ENCODE results near the gene ZC3H12A. TPM values are rescaled to one million over a fixed set of nuclear protein-coding genes. Genes with fewer than 3 reads are reported as not detected.
A peak's percentile ranks its signal among the peaks of the same experiment; 100 is the strongest.

The ZC3H12A gene
- total and polyA plus RNA-seq, 2 experiments from 2014 or later: 9.0 to 9.3 TPM

GRCh38 chr1:37477198-37477931 is 3.0 kb downstream of the ZC3H12A start:
- ATAC-seq (peak; percentile 36), DNase-seq (ENCODE audit: low spot score) (peak; percentile 69)
- H3K4me2 ChIP-seq: peak overlapping the region; percentile 94
- H4K20me1 ChIP-seq (replicated peaks; ENCODE audit: insufficient read depth): no peaks in the 10 kb centered on the region; the same call in 1 of the 2 replicates
- peaks cover 45% of the 10 kb centered on the region for H3K4me1 ChIP-seq (ENCODE audit: insufficient read depth)
- H3K27me3 Mint-ChIP-seq (ENCODE audit: insufficient read depth, low read depth, poor library complexity): peaks cover 22% of the 10 kb centered on the region
- H3K9me3 Mint-ChIP-seq: no peaks in the 10 kb centered on the region
- peak overlapping the region; percentile 42 for H3K4me3 ChIP-seq
- TF ChIP-seq NANOG (IDR thresholded peaks at IDR 0.05; ENCODE audit: borderline replicate concordance) (no peak), ZNF462 (CRISPR knock-in tag; IDR thresholded peaks at IDR 0.05) (no peak), EZH2 (IDR thresholded peaks at IDR 0.05; ENCODE audit: low read depth, unreplicated experiment) (no peak), POLR2AphosphoS5 (IDR thresholded peaks at IDR 0.05; ENCODE audit: low read depth) (no peak), CREB1 (CRISPR knock-in tag; IDR thresholded peaks at IDR 0.05; ENCODE audit: low read depth) (no peak), JUNB (IDR thresholded peaks at IDR 0.05; ENCODE audit: unreplicated experiment) (no peak), ETS1 (IDR thresholded peaks at IDR 0.05) (no peak), CTCF (conservative IDR thresholded peaks at IDR 0.05; ENCODE audit: low read depth in 2 of 2) (no peak), REST (IDR thresholded peaks at IDR 0.05; ENCODE audit: unreplicated experiment) (no peak), ZNF331 (CRISPR knock-in tag; IDR thresholded peaks at IDR 0.05; ENCODE audit: low read depth) (no peak), EZH2phosphoT487 (IDR thresholded peaks at IDR 0.05; ENCODE audit: unreplicated experiment) (no peak), STAT1 (IDR thresholded peaks at IDR 0.05; ENCODE audit: unreplicated experiment) (no peak), ZNF114 (CRISPR knock-in tag; IDR thresholded peaks at IDR 0.05) (no peak)
- H3K36me3 Mint-ChIP-seq (ENCODE audit: low read depth): peaks cover 41% of the 10 kb centered on the region
- no peaks in the 10 kb centered on the region for H3F3A ChIP-seq (replicated peaks; ENCODE audit: low read depth)
- H3K9me2 ChIP-seq (ENCODE audit: insufficient read depth): no peaks in the 10 kb centered on the region
- peaks cover 15% of the 10 kb centered on the region for H3K27me3 ChIP-seq (ENCODE audit: insufficient read depth)
- peaks cover 49% of the 10 kb centered on the region for H3K4me1 Mint-ChIP-seq
- no peak overlapping the region for H2AFZ ChIP-seq
- peak overlapping the region; percentile 90 for H3K27ac ChIP-seq (ENCODE audit: low read depth)
- no peaks in the 10 kb centered on the region for H3K36me3 ChIP-seq (ENCODE audit: insufficient read depth)
- H3K79me2 ChIP-seq (replicated peaks; ENCODE audit: insufficient read depth): peaks cover 29% of the 10 kb centered on the region
- peak overlapping the region; percentile 95 for H3K27ac Mint-ChIP-seq
- peak overlapping the region; percentile 59 for H3K4me3 Mint-ChIP-seq

Measured in GM23338 (cell line).